ENCODE measurements around the gene RGS17.
A peak's percentile ranks its signal among the peaks of the same experiment; 100 is the strongest.

RGS17 gene

GRCh38 chr6:152976749-152977148 is 154.3 kb downstream of the RGS17 start (continued):
- no peak for TF ChIP-seq ZNF26 (tag by site-specific recombination; IDR thresholded peaks at IDR 0.05)

GRCh38 chr6:152975204-152975915 is 155.7 kb downstream of the RGS17 start:
- TF ChIP-seq SCRT2 (tag by site-specific recombination; IDR thresholded peaks at IDR 0.05) = peak; percentile 45; the same call in 1 of the 2 replicates
- no peak for TF ChIP-seq ZNF776 (tag by site-specific recombination; IDR thresholded peaks at IDR 0.05; ENCODE audit: borderline replicate concordance)
- peak; percentile 83 for TF ChIP-seq PRDM10 (tag by site-specific recombination; IDR thresholded peaks at IDR 0.05)
- TF ChIP-seq ZNF704 (tag by site-specific recombination; IDR thresholded peaks at IDR 0.05) = no peak
- no peak for TF ChIP-seq ZBTB1 (tag by site-specific recombination; IDR thresholded peaks at IDR 0.05)
- Histone ChIP-seq H3K4me1 (ENCODE audit: control insufficient read depth, insufficient read depth, low read length) (peaks cover 4% of the 10 kb centered on the region; the same call in 1 of the 2 replicates), H3K4me3 (ENCODE audit: low read depth, low read length) (no peak overlapping the region), H3K9me3 (ENCODE audit: control insufficient read depth, insufficient read depth, low read depth, low read length) (no peaks in the 10 kb centered on the region), H3K27ac (ENCODE audit: extremely low read depth, low read depth, low read length) (no peak overlapping the region), H3K36me3 (ENCODE audit: control insufficient read depth in 2 of 2, insufficient read depth in 1 of 2, low read length in 2 of 2) (peaks cover 60 to 97% of the 10 kb centered on the region in 2 experiments)
- POLR2A ChIA-PET = no interaction called here
- CTCF ChIA-PET = no interaction called here

- CTCF ChIA-PET = no interaction called here
- Histone ChIP-seq H3K4me3 (ENCODE audit: low read depth, low read length) (no peak overlapping the region), H3K9me3 (ENCODE audit: control insufficient read depth, insufficient read depth, low read depth, low read length) (no peaks in the 10 kb centered on the region), H3K27ac (ENCODE audit: extremely low read depth, low read depth, low read length) (no peak overlapping the region), H3K36me3 (ENCODE audit: control insufficient read depth in 2 of 2, insufficient read depth in 1 of 2, low read length in 2 of 2) (peaks cover 62 to 93% of the 10 kb centered on the region in 2 experiments), H3K4me1 (ENCODE audit: control insufficient read depth, insufficient read depth, low read length) (peaks cover 2% of the 10 kb centered on the region; the same call in 1 of the 2 replicates)
- POLR2A ChIA-PET = interaction anchor here (1.7 kb wide), 1 partner anchor 9 kb away, joined by 15 read pairs; the partner anchor contains the start of gene FBXO5
- TF ChIP-seq ZNF146 (tag by site-specific recombination; IDR thresholded peaks at IDR 0.05) (no peak), PRDM1 (tag by site-specific recombination; IDR thresholded peaks at IDR 0.05) (no peak), PRDM2 (tag by site-specific recombination; IDR thresholded peaks at IDR 0.05; ENCODE audit: borderline replicate concordance) (no peak), ZNF354C (tag by site-specific recombination; IDR thresholded peaks at IDR 0.05; ENCODE audit: borderline replicate concordance, low read depth) (no peak), ZNF785 (tag by site-specific recombination; IDR thresholded peaks at IDR 0.05) (no peak), ZNF558 (tag by site-specific recombination; IDR thresholded peaks at IDR 0.05) (no peak), PRDM6 (tag by site-specific recombination; IDR thresholded peaks at IDR 0.05) (no peak), ZNF184 (tag by site-specific recombination; IDR thresholded peaks at IDR 0.05) (no peak), ZNF324 (tag by site-specific recombination; IDR thresholded peaks at IDR 0.05) (no peak), ZNF394 (tag by site-specific recombination; IDR thresholded peaks at IDR 0.05; ENCODE audit: borderline replicate concordance) (no peak), ZNF530 (tag by site-specific recombination; IDR thresholded peaks at IDR 0.05; ENCODE audit: low read depth) (no peak), ZNF670 (tag by site-specific recombination; IDR thresholded peaks at IDR 0.05; ENCODE audit: low read depth) (no peak)
Observed at GRCh38 chr6:152973916-152974315, 157.2 kb downstream of the RGS17 start.
